Measurements from ENCODE around the gene SNX8. TPM values are rescaled to one million over a fixed set of nuclear protein-coding genes. Genes with fewer than 3 reads are reported as not detected.
"Not testable (repeated sequence)": the region's sequence is repeated elsewhere in the genome, so short reads cannot be mapped to it uniquely, and the experiment has no call there.

SNX8 gene
- total and polyA plus RNA-seq, 5 experiments from 2014 or later = 3.4 to 10.9 (median 7.6) TPM

DNA sequence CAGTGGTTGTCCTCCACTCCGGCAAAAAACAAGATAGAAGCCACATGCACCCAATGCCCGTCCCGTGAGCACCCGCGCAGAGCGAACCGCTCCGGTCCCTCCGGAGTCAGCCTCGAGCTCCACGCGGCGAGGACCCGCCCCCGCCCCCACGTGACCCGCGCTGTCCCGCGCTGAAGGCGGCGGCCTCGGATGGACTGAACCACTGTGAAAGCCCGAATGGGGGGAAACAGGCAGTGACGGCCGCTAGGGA, 39.6 kb upstream of the SNX8 start:
- Mint-ChIP-seq H3K27ac (peak overlapping the region; percentile 99 to 100 (median 100)), H3K27me3 (no peaks in the 10 kb centered on the region), H3K9me3 (no peaks in the 10 kb centered on the region), H3K4me3 (peak overlapping the region; percentile 88 to 99 (median 94)), H3K36me3 (peaks cover 0 to 16% (median 0%) of the 10 kb centered on the region in 3 donors), H3K4me1 (peaks cover 4 to 46% (median 33%) of the 10 kb centered on the region in 4 donors)
- peak in 6 of 10 donors; percentile 79 to 93 (median 86) for DNase-seq
- ATAC-seq = peak; percentile 65 to 70
- POLR2A ChIA-PET = interaction anchor here (0.5 to 3.1 kb wide), 26 partner anchors 13 to 847 kb away, joined by 3 to 11 read pairs (median 4); partner anchors contain the start of genes CHST12, MAD1L1, MRM2 and SNX8

DNA sequence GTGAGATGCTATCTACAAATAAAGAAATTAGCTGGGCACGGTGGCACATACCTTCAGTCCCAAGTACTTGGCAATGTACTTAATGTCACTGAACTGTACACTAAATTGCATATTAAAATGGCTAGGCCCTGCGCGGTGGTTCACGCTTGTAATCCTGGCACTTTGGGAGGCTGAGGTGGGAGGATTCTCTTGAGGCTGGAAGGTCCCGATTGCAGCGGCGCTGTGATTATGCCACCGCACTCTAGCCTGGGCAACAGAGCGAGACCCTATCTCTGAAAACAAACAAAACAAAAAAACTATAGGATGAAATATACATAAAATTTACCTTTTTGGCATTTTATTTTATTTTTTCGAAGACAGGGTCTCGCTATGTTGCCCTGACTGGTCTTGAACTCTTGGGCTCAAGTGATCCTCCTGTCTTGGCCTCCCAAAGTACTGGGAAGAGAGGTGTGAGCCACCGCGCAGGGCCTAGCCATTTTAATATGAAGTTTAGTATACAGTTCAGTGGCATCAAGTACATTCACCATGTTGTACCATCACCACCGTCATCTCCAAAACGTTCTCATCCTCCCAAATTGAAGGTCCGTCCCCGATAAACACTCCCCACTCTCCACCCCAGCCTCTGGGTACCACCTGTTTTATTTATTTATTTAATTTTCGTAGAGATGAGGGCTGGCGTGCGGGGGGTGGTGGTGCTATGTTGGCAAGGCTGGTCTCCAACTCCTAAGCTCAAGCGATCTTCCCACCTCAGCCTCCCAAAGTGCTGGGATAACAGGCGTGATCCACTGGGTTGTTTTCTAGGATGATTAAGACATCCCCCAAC, 39.1 kb upstream of the SNX8 start:
- DNase-seq = no peak
- peaks cover 0 to 13% (median 0%) of the 10 kb centered on the region in 3 donors for H3K36me3 Mint-ChIP-seq
- ATAC-seq = peak in 1 of 2 donors; percentile 3
- peaks cover 4 to 42% (median 28%) of the 10 kb centered on the region in 4 donors for H3K4me1 Mint-ChIP-seq
- no peaks in the 10 kb centered on the region for H3K27me3 Mint-ChIP-seq
- peak overlapping the region; percentile 99 to 100 (median 100) for H3K27ac Mint-ChIP-seq
- H3K4me3 Mint-ChIP-seq = peak overlapping the region; percentile 88 to 99 (median 94)
- POLR2A ChIA-PET = interaction anchor here (0.5 to 3.1 kb wide), 20 partner anchors 13 to 820 kb away, joined by 3 to 11 read pairs (median 4); partner anchors contain the start of genes CHST12, MRM2 and SNX8
- no peaks in the 10 kb centered on the region for H3K9me3 Mint-ChIP-seq

DNA sequence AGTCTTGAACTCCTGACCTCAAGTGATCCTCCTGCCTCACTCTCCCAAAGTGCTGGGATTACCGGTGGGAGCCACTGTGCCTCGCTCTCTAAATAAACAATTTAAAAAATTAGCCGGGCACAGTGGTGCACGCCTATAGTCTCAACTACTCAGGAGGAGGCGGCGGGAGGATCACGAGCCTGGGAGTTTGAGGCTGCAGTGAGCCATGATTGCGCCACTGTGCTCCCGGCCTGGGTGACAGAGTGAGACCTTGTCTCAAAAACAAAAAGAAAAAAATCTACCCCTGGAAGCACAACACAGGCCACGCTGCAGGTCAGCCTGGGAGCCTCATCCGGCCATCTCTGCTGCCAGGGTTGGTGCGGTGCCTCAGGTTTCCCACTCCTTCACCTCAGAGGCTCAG, 36.6 kb upstream of the SNX8 start:
- H3K4me1 Mint-ChIP-seq = peaks cover 0 to 24% (median 16%) of the 10 kb centered on the region in 4 donors
- no peaks in the 10 kb centered on the region for H3K9me3 Mint-ChIP-seq
- no peak overlapping the region for H3K4me3 Mint-ChIP-seq
- no peaks in the 10 kb centered on the region for H3K27me3 Mint-ChIP-seq
- H3K36me3 Mint-ChIP-seq = no peaks in the 10 kb centered on the region
- ATAC-seq = no peak
- POLR2A ChIA-PET = no interaction called here
- H3K27ac Mint-ChIP-seq = no peak overlapping the region
- DNase-seq = no peak

DNA sequence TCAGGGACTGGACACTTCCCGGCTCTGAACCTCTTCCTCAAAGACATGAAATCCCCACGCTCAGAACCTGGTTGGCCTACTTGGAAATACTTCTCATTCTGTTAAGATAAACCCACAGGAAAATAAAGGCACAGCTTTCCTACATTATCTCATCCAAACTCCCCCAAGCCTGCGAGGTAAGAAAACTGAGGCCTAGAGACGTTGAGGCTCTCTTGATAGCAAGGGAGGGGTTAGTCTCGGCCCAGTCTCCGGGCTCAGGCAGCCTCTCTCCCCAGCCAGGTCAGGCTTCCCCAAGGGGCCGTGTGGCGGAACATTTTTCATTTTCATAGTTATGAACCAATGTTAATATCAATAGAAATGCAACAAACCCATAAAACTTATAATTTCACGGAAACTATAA, 35.8 kb upstream of the SNX8 start:
- Mint-ChIP-seq H3K27ac (peak overlapping the region in 1 of 10 donors; percentile 27), H3K9me3 (no peaks in the 10 kb centered on the region), H3K36me3 (no peaks in the 10 kb centered on the region), H3K27me3 (no peaks in the 10 kb centered on the region), H3K4me3 (no peak overlapping the region), H3K4me1 (peaks cover 0 to 16% (median 14%) of the 10 kb centered on the region in 4 donors)
- ATAC-seq = no peak
- DNase-seq = no peak
- POLR2A ChIA-PET = no interaction called here

DNA sequence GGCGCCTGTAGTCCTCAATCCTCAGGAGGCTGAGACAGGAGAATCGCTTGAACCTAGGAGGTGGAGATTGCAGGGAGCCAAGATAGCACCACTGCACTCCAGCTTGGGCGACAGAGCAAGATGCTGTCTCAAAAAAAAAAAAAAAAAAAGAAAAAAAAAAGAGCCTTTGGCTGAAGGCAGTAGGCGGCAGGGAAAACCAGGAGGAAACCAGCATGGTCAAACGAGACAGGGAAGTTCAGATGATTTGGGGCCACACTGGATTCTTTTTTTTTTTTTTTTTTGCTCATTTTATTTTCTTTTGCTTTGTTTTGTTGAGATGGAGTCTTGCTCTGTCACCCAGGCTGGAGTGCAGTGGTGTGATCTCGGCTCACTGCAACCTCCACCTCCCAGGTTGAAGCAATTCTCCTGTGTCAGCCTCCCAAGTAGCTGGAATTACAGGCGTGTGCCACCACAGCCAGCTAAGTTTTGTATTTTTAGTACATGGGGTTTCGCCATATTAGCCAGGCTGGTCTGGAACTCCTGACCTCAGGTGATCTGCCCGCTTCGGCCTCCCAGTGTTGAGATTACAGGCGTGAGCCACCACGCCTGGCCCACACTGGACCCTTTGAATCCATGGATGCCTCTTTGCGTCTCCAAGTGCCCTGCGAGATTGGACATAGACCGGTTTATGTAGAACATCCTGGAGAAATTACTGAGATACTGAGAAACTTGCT, 33.3 kb upstream of the SNX8 start:
- H3K27ac Mint-ChIP-seq = peak overlapping the region in 7 of 10 donors; percentile 34 to 74 (median 69)

DNA sequence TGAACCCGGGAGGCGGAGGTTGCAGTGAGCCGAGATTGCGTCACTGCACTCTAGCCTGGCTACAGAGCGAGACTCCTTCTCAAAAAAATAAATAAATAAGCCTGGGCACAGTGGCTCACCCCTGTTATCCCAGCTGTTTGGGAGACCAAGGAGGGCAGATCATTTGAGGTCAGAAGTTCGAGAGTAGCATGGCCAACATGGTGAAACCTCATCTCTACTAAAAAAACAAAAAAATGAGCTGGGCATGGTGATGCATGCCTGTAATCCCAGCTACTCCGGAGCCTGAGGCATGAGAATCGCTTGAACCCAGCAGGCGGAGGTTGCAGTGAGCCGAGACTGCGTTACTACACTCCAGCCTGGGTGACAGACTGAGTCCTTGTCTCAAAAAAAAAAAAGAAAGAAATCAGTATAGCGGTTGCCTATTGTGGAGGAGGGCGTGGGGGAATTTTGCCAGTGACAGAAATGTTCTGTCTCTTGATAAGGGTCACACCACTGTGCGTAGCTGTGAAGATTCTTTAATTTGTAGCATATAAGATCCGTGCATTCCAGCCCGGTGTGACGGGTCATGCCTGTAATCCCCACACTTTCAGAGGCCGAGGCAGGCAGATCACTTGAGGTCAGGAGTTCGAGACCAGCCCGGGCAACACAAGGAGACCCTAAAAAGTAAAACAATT, 22.5 kb upstream of the SNX8 start:
- Mint-ChIP-seq H3K27me3 (no peaks in the 10 kb centered on the region), H3K27ac (no peak overlapping the region), H3K4me3 (no peak overlapping the region), H3K9me3 (no peaks in the 10 kb centered on the region), H3K4me1 (no peaks in the 10 kb centered on the region), H3K36me3 (no peaks in the 10 kb centered on the region)
- POLR2A ChIA-PET = interaction anchor here (0.6 kb wide), 1 partner anchor 17 kb away, joined by 3 read pairs; no protein-coding TSS in a partner anchor
- ATAC-seq (no peak), DNase-seq (no peak)

More for the DNA sequence above, 33.3 kb upstream of the SNX8 start:
- not testable (repeated sequence) for H3K36me3 Mint-ChIP-seq, DNase-seq, H3K27me3 Mint-ChIP-seq, H3K9me3 Mint-ChIP-seq, H3K4me1 Mint-ChIP-seq
- H3K4me3 Mint-ChIP-seq = peak overlapping the region in 1 of 10 donors; percentile 43
- peak; percentile 43 to 45 for ATAC-seq
- POLR2A ChIA-PET = interaction anchor here (1.2 kb wide), 1 partner anchor 100 kb away, joined by 3 read pairs; no protein-coding TSS in a partner anchor

DNA sequence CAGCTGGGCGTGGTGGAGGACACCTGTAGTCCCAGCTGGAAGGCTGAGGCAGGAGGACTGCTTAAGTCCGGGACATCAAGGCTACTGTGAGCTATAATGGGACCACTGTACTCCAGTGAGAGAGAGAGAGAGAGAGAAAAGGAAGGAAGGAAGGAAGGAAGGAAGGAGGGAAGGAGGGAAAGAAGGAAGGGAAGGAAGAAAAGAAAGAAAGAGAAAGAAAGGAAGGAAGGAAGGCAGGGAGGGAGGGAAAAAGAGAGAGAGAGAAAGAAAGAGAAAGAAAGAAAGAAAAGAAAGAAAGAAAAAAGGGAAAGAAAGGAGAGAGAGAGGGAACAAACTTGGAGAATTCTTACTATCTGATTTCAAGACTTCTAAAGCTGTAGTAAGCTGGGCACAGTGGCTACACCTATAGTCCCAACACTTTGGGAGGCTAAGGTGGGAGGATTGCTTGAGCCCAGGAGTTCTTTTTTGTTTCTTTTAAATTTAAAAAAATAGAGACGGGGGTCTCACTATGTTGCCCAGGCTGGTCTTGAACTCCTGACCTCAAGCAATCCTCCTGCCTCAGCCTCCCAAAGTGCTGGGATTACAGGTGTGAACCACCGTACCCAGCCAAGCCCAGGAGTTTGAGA, 18.5 kb upstream of the SNX8 start:
- H3K9me3 Mint-ChIP-seq, H3K36me3 Mint-ChIP-seq, H3K4me3 Mint-ChIP-seq, ATAC-seq, DNase-seq, POLR2A ChIA-PET, H3K27me3 Mint-ChIP-seq, H3K4me1 Mint-ChIP-seq: not testable (repeated sequence)
- peak overlapping the region in 1 of 10 donors; percentile 71 for H3K27ac Mint-ChIP-seq

DNA sequence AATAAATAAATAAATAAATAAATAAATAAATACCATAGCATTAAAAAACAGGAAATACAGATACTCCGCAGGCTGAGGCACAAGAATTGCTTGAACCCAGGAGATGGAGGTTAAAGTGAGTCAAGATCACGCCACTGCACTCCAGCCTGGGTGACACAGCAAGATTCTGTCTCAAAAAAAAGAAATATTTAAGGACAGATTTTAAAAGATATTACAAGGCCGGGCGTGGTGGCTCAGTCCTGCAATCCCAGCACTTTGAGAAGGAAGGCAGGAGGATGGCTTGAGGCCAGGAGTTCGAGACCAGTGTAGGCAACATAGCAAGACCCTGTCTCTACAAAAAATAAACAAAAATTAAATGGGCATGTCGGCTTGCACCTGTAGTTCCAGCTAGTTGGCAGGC, 17.5 kb upstream of the SNX8 start:
- no peak for DNase-seq
- no peaks in the 10 kb centered on the region for H3K27me3 Mint-ChIP-seq
- no peaks in the 10 kb centered on the region for H3K9me3 Mint-ChIP-seq
- H3K27ac Mint-ChIP-seq = no peak overlapping the region
- no peak for ATAC-seq
- no peaks in the 10 kb centered on the region for H3K36me3 Mint-ChIP-seq
- H3K4me1 Mint-ChIP-seq = no peaks in the 10 kb centered on the region
- POLR2A ChIA-PET = interaction anchor here (0.7 to 0.9 kb wide), 2 partner anchors 10 to 85 kb away, joined by 3 to 4 read pairs; no protein-coding TSS in a partner anchor
- no peak overlapping the region for H3K4me3 Mint-ChIP-seq

DNA sequence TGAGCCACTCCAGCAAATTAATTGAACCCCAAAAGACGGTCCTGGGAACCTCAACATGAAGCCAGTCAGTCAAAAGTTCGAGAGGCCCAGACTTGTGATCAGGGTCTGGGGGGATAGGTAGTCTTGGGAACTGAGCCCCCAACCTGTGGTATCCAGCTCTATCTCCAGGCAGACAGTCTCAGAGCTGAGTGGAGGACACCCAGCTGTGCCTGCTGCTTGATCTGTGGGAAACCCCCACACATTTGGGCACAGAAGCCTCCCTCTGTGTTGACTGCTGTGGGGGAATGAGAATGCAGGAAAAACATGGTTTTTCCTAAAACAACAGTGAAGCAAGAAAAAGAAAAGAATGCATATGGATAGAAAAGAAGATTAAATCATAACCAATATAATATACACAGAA, 16.3 kb upstream of the SNX8 start:
- H3K4me3 Mint-ChIP-seq = no peak overlapping the region
- DNase-seq (no peak), ATAC-seq (no peak)
- POLR2A ChIA-PET = interaction anchor here (0.7 kb wide), 1 partner anchor 18 kb away, joined by 3 read pairs; no protein-coding TSS in a partner anchor
- no peaks in the 10 kb centered on the region for H3K36me3 Mint-ChIP-seq
- H3K27me3 Mint-ChIP-seq = no peaks in the 10 kb centered on the region
- no peaks in the 10 kb centered on the region for H3K4me1 Mint-ChIP-seq
- H3K9me3 Mint-ChIP-seq = no peaks in the 10 kb centered on the region
- peak overlapping the region in 1 of 10 donors; percentile 61 for H3K27ac Mint-ChIP-seq

DNA sequence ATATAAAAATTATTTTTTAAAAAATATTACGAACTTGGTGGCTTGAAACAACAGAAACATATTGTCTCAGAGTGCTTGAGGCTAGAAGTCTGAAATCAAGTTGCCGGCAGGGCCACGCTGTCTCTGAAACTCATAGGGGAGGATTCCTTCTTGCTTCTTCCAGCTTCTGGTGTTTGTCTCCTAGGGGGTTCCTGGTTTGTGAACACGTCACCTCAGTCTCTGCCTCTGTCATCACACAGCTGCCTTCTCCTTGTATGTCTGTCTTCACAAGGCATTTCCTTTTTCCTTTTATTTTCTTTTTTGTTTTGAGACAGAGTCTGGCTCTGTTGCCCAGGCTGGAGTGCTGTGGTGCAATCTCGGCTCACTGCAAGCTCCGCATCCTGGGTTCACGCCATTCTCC, 12.7 kb upstream of the SNX8 start:
- H3K4me1 Mint-ChIP-seq = peaks cover 0 to 4% (median 0%) of the 10 kb centered on the region in 4 donors
- H3K9me3 Mint-ChIP-seq = no peaks in the 10 kb centered on the region
- H3K36me3 Mint-ChIP-seq = no peaks in the 10 kb centered on the region
- no peak overlapping the region for H3K4me3 Mint-ChIP-seq
- peak overlapping the region in 1 of 10 donors; percentile 34 for H3K27ac Mint-ChIP-seq
- H3K27me3 Mint-ChIP-seq = peaks cover 0 to 2% (median 0%) of the 10 kb centered on the region in 5 donors
- ATAC-seq = no peak
- DNase-seq = no peak
- POLR2A ChIA-PET = no interaction called here

DNA sequence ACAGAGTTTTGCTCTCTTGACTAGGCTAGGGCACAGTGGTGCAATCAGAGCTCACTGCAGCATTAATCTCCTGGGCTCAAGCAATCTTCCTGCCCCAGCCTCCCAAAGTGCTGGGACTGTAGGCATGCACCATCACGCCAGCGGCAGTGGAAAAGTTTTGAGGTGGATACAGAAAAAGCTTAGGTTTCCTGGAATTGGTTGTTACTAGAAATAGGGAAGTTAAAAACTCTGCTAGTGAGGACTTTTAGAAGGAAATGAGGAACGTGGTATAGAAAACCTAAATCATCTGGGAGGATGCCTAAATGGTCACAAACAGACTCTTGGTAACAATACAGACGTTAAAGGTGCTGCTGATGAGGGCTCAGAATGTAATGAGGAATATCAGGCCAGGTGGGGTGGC, 10.9 kb upstream of the SNX8 start:
- ATAC-seq = no peak
- Mint-ChIP-seq H3K9me3 (no peaks in the 10 kb centered on the region), H3K4me1 (peaks cover 0 to 4% (median 0%) of the 10 kb centered on the region in 4 donors), H3K27me3 (peaks cover 0 to 5% (median 0%) of the 10 kb centered on the region in 5 donors), H3K27ac (no peak overlapping the region), H3K4me3 (no peak overlapping the region), H3K36me3 (no peaks in the 10 kb centered on the region)
- POLR2A ChIA-PET = no interaction called here
- DNase-seq = no peak

DNA sequence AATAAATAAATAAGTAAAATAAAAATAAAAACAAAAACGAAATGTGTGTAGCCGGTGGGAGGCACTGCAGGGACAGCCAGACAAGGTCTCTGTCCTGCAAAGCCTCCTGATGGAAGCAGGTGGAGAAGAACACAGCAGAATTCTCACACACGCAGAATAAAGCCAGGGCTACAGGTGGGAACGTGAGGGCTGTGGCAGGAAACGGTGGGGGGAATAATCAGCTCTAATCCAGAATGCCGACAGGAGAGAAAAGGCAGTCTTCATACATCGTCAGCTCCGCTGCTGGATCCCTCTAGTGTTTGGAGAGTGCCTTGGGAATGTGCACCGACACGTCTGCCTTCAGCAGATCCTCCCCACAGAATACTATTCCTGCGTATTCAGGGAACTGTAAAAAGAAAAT, 6.8 kb upstream of the SNX8 start:
- POLR2A ChIA-PET = interaction anchor here (1.0 kb wide), 1 partner anchor 11 kb away, joined by 4 read pairs; no protein-coding TSS in a partner anchor
- Mint-ChIP-seq H3K4me1 (peaks cover 0 to 9% (median 4%) of the 10 kb centered on the region in 4 donors), H3K9me3 (no peaks in the 10 kb centered on the region), H3K27me3 (peaks cover 0 to 5% (median 0%) of the 10 kb centered on the region in 5 donors), H3K4me3 (no peak overlapping the region), H3K36me3 (no peaks in the 10 kb centered on the region), H3K27ac (no peak overlapping the region)
- ATAC-seq = no peak
- DNase-seq = no peak

Data from naive thymus-derived CD8-positive, alpha-beta T cell (primary cell).